Breast epithelium (tissue), 4 donors: ENCODE measurements around the gene KLHL11. TPM values are rescaled to one million over a fixed set of nuclear protein-coding genes. Genes with fewer than 3 reads are reported as not detected.
"Not testable (repeated sequence)": the region's sequence is repeated elsewhere in the genome, so short reads cannot be mapped to it uniquely, and the experiment has no call there.

Experiments
- DNase-seq, 2 donors: peaks; one replicate each; pipeline ENCODE4 v3.0.0-alpha.2; 2019; ENCODE audit warnings: low spot score in 2 of 2
- H3K27ac ChIP-seq, 2 donors: fragments of 200-600 bp; sonication (generic) in 1 of 2; one replicate each; pipeline ENCODE4 v1.5.1; 2016 to 2019; ENCODE audit warnings: mild to moderate bottlenecking in 1 of 2
- H3K27me3 ChIP-seq, 2 donors: fragments of 200-600 bp; sonication (generic) in 1 of 2; one replicate each; pipeline versions ENCODE4 v1.5.1 to v1.6.0; 2017 to 2019; ENCODE audit warnings: control low read depth in 1 of 2, mild to moderate bottlenecking in 1 of 2
- H3K36me3 ChIP-seq: fragments of 200-600 bp; one replicate; pipeline ENCODE4 v1.5.1; 2019
- H3K4me1 ChIP-seq, 2 donors: fragments of 200-600 bp; sonication (generic); one replicate each; pipeline ENCODE4 v1.5.1; 2016 to 2019; ENCODE audit warnings: control low read depth in 1 of 2
- H3K4me3 ChIP-seq, 3 donors: fragments of 200-600 bp; sonication (generic); 1 replicate in 2 of 3; 2 replicates in 1 of 3; pipeline ENCODE4 v1.5.1; 2016 to 2019; ENCODE audit warnings: mild to moderate bottlenecking in 3 of 3, moderate library complexity in 2 of 3
- H3K9me3 ChIP-seq, 2 donors: fragments of 200-600 bp; sonication (generic) in 1 of 2; one replicate each; pipeline ENCODE4 v1.5.1; 2016 to 2019; ENCODE audit warnings: control low read depth in 1 of 2
- POLR2A ChIP-seq: fragments of 450-650 bp; IDR thresholded peaks from one replicate; pipeline ENCODE4 v1.6.1; 2016; ENCODE audit warnings: antibody characterized with exemption, mild to moderate bottlenecking, moderate library complexity
- POLR2AphosphoS5 ChIP-seq, 3 donors: sonication (generic); formaldehyde crosslinking; IDR thresholded peaks; one replicate each; pipeline ENCODE4 v1.6.1; 2017; ENCODE audit warnings: antibody characterized with exemption in 3 of 3
- intact Hi-C: fragments of 100-400 bp; cut with DNase I; formaldehyde crosslinking; loops from one replicate; pipeline ENCODE4 v1.15.1; 2023; ENCODE audit warnings: low total_unique reads
- total RNA-seq, 3 donors: library from RNA; depleted of rRNA; stranded (reverse); fragments of >200 nt; gene quantifications; one replicate each; pipeline ENCODE4 v1.1.0, GENCODE V29; 2016
- TF ChIP-seq, protein P1 (sequence below), 3 donors: fragments of 450-650 bp; IDR thresholded peaks; one replicate each; pipeline ENCODE4 v1.5.1; 2016 to 2017; ENCODE audit warnings: antibody characterized with exemption in 3 of 3, mild to moderate bottlenecking in 3 of 3, moderate library complexity in 3 of 3

KLHL11 gene
- total RNA-seq, 3 donors from 2014 or later, result 22.6 to 35.7 (median 25.1) TPM

DNA sequence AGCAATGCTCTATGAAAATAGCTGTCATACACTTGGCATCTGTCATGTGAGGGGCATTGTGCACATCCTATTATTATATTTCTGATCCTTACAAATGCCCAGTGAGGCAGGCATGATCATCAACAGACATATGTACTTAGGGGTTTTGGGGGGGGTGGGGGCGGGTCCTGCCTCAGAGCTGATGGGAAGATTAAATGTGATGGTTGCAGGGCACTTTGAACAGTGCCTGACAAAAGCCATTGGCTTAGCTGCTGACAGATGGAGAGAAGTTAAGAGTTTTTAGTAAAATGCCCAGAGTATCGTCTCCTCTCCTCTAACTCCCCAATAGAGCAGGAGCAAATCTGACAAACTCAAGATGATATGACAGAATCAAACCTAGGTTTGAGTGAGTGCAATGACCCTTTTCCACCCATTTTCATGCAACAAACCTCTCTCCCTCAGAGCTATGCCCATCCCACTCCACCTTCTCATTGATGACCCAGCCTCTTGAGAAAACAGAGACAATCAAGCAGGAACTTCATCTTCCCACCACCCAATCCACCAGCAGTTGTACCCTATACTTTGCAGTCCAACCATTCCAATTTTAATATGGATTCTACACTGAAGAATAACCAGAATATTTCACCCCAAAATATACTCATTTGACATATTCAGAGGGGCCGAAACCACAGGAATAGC lies 4.8 kb downstream of the KLHL11 start:
- H3K27me3 ChIP-seq, result no peaks in the 10 kb centered on the region
- H3K4me1 ChIP-seq, result peaks cover 9 to 12% of the 10 kb centered on the region in 2 donors
- no peaks in the 10 kb centered on the region for H3K36me3 ChIP-seq
- H3K9me3 ChIP-seq, result no peaks in the 10 kb centered on the region
- H3K4me3 ChIP-seq, result no peak overlapping the region
- intact Hi-C loops, result no loop called here
- no peak for TF ChIP-seq POLR2AphosphoS5 (IDR thresholded peaks at IDR 0.05)
- no peak overlapping the region for H3K27ac ChIP-seq
- DNase-seq, result no peak

DNA sequence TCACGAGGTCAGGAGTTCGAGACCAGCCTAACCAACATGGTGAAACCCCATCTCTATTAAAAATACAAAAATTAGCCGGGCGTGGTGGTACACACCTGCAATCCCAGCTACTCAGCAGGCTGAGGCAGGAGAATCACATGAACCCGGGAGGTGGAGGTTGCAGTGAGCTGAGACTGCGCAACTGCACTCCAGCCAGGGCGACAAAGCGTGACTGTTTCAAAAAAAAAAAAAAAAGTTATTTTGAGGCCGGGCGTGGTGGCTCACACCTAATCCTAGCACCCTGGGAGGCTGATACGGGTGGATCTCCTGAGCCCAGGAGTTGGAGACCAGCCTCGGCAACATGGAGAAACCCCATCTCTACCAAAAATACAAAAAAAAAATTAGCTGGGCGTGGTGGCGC lies 13.8 kb downstream of the KLHL11 start:
- intact Hi-C loops, H3K4me3 ChIP-seq, H3K27ac ChIP-seq, DNase-seq, H3K27me3 ChIP-seq, H3K36me3 ChIP-seq, H3K9me3 ChIP-seq, H3K4me1 ChIP-seq: not testable (repeated sequence)

DNA sequence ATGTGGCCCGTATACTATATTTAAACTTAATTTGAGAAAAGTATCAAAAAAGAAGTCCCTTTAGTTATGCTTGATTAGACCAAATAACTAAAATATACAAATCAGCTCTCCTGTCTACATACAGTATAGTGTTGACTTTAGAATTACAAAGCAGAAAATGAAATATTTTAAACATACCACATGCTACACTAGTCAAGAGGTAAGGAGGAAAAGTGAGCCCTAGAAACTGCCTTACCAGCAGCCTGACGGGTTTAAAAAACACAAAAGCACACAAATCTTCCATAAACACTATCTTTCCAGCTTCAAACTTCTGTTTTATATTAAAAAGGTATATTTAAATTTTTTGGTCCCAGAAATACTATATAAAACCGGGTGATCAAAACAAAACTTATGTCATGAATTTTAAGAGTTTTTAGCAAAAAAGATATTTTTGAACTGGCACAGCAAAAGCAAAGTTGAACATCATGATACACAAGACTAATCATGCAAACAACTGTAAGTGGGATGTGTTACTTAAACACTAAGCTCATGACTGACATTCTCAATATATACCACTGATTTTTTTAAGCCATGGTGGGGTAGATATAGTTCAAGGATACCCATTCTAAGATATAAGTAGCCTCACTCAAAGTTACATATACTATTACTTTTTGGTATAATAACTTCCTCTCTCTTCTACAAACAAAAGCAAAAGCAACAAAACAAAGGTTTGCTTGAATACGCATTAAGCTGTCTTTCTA lies 15.8 kb downstream of the KLHL11 start:
- TF ChIP-seq, protein P1, sequence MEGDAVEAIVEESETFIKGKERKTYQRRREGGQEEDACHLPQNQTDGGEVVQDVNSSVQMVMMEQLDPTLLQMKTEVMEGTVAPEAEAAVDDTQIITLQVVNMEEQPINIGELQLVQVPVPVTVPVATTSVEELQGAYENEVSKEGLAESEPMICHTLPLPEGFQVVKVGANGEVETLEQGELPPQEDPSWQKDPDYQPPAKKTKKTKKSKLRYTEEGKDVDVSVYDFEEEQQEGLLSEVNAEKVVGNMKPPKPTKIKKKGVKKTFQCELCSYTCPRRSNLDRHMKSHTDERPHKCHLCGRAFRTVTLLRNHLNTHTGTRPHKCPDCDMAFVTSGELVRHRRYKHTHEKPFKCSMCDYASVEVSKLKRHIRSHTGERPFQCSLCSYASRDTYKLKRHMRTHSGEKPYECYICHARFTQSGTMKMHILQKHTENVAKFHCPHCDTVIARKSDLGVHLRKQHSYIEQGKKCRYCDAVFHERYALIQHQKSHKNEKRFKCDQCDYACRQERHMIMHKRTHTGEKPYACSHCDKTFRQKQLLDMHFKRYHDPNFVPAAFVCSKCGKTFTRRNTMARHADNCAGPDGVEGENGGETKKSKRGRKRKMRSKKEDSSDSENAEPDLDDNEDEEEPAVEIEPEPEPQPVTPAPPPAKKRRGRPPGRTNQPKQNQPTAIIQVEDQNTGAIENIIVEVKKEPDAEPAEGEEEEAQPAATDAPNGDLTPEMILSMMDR (IDR thresholded peaks at IDR 0.05), result no peak
- TF ChIP-seq POLR2A, result no peak
- TF ChIP-seq POLR2AphosphoS5 (IDR thresholded peaks at IDR 0.05), result no peak
- Histone ChIP-seq H3K27ac (no peak overlapping the region), H3K27me3 (no peaks in the 10 kb centered on the region), H3K9me3 (no peaks in the 10 kb centered on the region), H3K4me1 (no peaks in the 10 kb centered on the region), H3K4me3 (no peak overlapping the region), H3K36me3 (peaks cover 6% of the 10 kb centered on the region)
- no peak for DNase-seq
- intact Hi-C loops, result no loop called here

DNA sequence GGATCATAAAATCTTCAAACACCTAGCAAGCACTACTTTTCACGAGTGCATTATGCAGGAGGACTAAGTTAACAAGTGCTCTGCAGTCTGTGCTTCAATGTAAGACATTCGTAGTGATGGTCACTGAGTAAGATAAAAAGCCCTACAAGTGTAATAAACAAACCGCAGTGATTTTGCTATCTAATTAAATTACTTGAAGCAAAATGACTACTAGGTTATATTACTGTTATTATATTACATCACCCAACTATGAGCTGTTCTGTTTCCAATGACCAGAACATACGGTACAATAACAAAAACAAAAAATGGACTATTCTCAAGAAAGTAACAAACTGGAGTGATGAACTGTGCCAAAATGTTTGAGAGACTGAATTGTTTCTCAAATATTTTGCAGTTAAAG lies 16.4 kb downstream of the KLHL11 start:
- intact Hi-C loops, result no loop called here
- TF ChIP-seq POLR2AphosphoS5 (IDR thresholded peaks at IDR 0.05) (no peak), POLR2A (no peak)
- TF ChIP-seq, protein P1 (IDR thresholded peaks at IDR 0.05), result no peak

DNA sequence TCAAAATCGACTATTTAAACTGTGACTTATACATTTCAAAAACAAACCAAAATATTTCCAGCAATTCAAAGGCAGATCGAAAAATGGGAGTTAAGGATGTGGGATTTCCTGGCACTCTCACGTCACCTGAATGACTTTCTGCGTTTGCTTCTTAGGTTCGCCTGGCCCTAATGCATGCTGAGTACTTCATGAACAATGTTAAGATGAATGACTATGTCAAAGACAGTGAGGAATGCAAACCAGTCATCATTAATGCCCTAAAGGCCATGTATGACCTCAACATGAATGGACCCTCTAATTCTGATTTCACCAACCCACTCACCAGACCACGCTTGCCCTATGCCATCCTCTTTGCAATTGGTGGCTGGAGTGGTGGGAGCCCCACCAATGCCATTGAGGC lies 20.3 kb downstream of the KLHL11 start:
- intact Hi-C loops, result no loop called here
- no peak overlapping the region for H3K4me3 ChIP-seq
- no peak overlapping the region for H3K27ac ChIP-seq
- H3K9me3 ChIP-seq, result no peaks in the 10 kb centered on the region
- H3K4me1 ChIP-seq, result no peaks in the 10 kb centered on the region
- no peaks in the 10 kb centered on the region for H3K36me3 ChIP-seq
- DNase-seq, result no peak
- no peaks in the 10 kb centered on the region for H3K27me3 ChIP-seq
- TF ChIP-seq POLR2A (no peak), POLR2AphosphoS5 (IDR thresholded peaks at IDR 0.05) (no peak)
- TF ChIP-seq, protein P1 (IDR thresholded peaks at IDR 0.05), result no peak

More for the DNA sequence above, 16.4 kb downstream of the KLHL11 start:
- H3K4me3 ChIP-seq, result no peak overlapping the region
- no peaks in the 10 kb centered on the region for H3K9me3 ChIP-seq
- no peak for DNase-seq
- H3K27me3 ChIP-seq, result no peaks in the 10 kb centered on the region
- H3K4me1 ChIP-seq, result no peaks in the 10 kb centered on the region
- no peak overlapping the region for H3K27ac ChIP-seq
- peaks cover 3% of the 10 kb centered on the region for H3K36me3 ChIP-seq

DNA sequence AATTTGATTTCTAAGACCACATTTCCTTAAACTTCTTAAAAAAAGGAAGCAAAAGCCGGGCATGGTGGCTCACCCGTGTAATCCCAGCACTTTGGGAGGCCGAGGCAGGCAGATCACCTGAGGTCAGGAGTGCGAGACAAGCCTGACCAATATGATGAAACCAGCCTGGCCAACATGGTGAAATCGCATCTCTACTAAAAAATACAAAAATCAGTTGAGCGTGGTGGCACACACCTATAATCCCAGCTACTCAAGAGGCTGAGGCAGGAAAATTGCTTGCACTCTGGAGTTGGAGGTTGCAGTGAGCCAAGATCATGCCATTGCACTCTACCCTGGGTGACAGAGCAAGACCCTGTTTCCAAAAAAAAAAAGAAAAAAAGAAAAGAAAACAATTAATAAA lies 24.4 kb downstream of the KLHL11 start:
- H3K27ac ChIP-seq, intact Hi-C loops, H3K27me3 ChIP-seq: not testable (repeated sequence)

DNA sequence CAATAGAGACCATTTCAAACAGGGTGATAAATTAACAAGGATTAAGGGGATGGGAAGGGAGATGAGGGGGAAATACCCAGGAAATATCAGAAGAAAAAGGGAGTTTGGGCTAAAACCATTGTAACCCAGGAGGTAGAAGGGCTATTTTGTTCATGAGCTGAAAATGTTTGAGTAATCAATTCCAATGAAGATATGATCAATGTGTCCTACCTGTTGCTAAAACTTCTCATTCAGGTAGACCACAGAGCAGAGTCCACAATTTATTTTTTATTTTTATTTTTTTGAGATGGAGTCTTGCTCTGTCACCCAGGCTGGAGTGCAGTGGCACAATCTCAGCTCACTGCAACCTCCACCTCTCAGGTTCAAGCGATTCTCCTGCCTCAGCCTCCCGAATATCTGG lies 25.8 kb downstream of the KLHL11 start:
- H3K27me3 ChIP-seq, H3K4me3 ChIP-seq, H3K27ac ChIP-seq, H3K4me1 ChIP-seq, H3K9me3 ChIP-seq, DNase-seq, H3K36me3 ChIP-seq, intact Hi-C loops: not testable (repeated sequence)

More for the DNA sequence above, 24.4 kb downstream of the KLHL11 start:
- DNase-seq, H3K4me3 ChIP-seq, H3K4me1 ChIP-seq, H3K9me3 ChIP-seq, H3K36me3 ChIP-seq: not testable (repeated sequence)
